HG02623 (cell line): ENCODE results near the gene GLDN.
A peak's percentile ranks its signal among the peaks of the same experiment; 100 is the strongest.

Source experiments
- ATAC-seq: cut with Tn5 transposase; IDR thresholded peaks from one replicate; pipeline ENCODE4 v1.9.1; 2021; ENCODE audit warnings: moderate library complexity; ENCODE audit not compliant: unreplicated experiment

GLDN gene

GRCh38 chr15:51322621-51323296 lies 18.7 kb upstream of the GLDN start:
- no peak for ATAC-seq

DNA sequence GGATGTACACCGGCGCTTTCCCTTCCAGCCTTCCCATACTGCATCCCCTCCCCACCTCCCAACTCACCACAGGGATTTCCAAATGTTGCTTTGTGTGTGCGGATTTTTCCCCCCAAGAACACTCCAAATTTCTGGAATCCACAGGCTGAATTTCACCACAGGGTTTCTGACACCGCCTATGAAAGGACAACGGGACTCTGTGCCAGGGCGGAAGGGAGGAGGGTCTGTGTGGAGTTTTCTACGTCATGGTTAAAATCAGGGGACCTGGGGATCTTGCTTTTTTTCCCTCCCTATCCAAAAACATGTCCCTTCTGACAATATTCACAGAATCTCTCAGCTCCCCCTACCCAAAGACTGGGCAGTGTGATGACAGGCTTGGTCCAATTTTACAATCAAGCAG lies 17.7 kb upstream of the GLDN start:
- ATAC-seq = no peak

DNA sequence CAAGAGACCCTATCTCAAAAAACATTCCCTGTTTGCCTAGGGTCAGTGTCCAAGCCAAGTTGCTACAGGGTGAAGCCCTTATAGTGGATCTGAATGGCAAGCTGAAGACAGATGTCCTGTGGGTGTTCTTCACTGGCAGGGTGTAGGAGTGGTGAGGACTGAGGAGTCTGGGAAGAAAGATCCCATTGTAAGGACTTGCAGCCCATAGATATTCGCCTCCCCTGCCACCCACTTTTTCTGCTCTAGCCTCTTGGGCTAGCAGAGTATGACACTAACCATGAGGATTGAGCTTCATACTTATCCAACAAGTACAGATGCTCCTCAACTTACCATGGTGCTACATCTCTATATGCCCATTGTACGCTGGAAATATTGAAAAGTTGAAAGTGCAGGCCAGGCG lies 16.3 kb upstream of the GLDN start:
- no peak for ATAC-seq

DNA sequence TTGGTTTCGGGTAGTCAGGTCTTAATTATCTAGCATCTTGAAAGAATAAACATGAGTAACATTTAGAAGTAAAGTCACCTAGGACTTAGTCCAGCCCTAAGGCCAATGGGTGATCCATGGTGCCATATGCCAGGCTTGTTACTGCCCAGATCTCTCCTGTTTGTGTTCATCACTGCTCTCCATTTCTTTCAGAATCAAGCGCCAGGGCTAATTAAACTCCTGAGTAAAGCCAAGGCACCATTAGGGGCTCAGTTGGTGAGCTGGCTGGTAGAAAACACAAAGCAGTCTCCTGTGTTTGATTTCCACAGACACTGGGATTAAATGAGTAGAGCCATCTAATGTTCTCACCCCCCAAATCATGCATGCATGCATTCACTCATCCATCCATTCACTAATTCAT lies 14.4 kb upstream of the GLDN start:
- no peak for ATAC-seq

DNA sequence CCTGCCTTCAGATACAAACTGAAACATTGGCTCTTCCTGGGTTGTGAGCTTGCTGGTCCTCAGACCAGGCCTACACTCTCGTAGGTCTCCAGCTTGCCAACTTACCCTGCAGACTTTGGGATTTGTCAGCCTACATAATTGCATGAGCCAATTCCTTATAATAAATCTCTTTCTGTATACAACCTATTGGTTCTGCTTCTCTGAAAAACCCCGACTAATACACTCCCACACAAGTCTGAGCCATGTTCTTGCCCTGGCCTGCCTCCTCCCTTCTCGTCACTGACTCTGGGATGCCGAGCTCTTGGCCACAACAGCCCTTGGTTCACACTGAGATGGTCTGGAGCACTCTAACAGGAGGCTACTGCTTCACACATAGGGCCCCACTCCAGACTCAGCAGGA lies 12.5 kb upstream of the GLDN start:
- ATAC-seq = no peak

- no peak for ATAC-seq
Measured at GRCh38 chr15:51331141-51331540, 10.3 kb upstream of the GLDN start.

GRCh38 chr15:51332206-51333147 lies 9.0 kb upstream of the GLDN start:
- ATAC-seq = no peak

GRCh38 chr15:51333571-51333970 lies 7.9 kb upstream of the GLDN start:
- ATAC-seq = no peak

GRCh38 chr15:51334011-51334451 lies 7.4 kb upstream of the GLDN start:
- ATAC-seq = no peak

GRCh38 chr15:51335087-51335486 lies 6.4 kb upstream of the GLDN start:
- no peak for ATAC-seq

- ATAC-seq = no peak
Measured at GRCh38 chr15:51335538-51336410, 5.7 kb upstream of the GLDN start.

GRCh38 chr15:51338496-51338895 lies 3.0 kb upstream of the GLDN start, which contains the start of gene CYP19A1:
CYP19A1 (minus strand) TSS chr15:51338596; CDS start chr15:51242912, 95,684 bp downstream.
- no peak for ATAC-seq

DNA sequence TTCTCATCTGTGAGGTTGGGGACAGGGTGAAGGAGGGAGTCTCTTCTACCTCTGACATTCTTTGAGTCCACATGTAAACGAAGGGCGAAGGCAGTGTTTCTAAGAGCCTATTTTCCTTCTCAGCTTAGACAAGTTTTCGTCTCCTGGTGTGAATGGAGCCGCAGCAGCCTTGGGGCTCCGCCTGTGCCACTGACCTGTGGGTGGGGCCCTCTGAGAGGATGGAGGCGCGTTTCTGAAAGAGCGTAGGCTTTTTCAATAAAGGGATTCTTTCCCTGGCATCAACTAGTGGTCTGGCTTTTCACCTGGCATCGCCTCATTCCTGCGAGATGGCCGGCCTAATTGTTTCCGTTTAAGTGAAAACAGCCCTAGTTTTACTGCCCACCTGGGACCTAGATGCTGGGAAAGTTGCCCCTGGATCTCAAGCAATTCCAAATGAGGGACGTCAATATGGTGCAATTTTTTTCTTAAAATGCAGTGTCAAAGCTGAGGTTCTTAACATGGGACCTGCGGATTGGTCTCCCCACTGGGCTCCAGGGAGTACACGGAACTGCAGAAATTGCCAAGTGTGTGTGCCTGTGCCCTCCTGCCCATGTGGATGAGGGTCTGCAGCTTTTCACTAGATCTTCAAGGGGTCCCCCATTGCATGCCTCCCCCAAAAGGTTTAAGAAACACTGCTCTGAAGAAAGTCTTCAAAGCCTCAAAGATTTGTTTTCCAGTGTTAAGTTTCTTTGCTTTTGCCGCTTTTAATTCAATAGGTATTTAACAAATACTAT lies 958 bp downstream of the GLDN start:
- no peak for ATAC-seq

DNA sequence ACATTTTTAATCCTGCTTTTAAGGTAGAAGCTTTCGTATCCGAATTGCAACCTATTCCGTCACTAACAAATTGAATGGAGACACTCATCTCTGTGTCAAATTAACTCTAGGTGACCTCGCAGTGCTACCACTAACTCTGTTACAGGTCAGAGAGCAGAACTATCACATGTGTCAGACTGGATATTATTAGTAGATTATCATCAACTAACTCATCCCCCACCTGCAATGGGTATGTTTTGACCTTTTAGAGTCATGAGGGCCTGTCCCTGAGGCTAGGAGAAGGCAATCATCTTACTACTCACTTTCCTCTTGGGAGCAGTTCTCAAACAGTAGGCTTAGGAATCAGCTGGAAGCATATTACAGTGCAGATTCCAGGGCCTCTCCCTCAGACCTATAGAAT lies 2.0 kb downstream of the GLDN start:
- no peak for ATAC-seq

DNA sequence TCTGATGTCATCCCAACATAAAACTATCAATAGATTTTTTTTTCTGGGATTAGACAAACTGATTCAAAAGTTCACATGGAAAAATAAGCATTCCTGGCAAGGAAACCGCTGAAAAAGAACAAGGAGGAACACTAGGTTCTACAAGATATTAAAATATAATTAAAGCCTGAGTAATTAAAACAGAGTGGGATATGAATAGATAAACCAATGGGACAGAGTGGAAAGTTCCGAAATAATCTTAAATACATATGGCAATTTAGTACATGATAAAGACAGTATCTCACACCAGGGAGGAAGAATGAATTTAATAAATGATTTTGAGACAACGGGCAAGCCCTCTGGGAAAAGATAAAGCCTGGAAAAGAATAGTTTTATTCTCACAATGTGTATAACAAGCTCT lies 4.7 kb downstream of the GLDN start:
- ATAC-seq = no peak

- peak; percentile 96 for ATAC-seq
Measured at GRCh38 chr15:51348688-51349087, 7.2 kb downstream of the GLDN start.

DNA sequence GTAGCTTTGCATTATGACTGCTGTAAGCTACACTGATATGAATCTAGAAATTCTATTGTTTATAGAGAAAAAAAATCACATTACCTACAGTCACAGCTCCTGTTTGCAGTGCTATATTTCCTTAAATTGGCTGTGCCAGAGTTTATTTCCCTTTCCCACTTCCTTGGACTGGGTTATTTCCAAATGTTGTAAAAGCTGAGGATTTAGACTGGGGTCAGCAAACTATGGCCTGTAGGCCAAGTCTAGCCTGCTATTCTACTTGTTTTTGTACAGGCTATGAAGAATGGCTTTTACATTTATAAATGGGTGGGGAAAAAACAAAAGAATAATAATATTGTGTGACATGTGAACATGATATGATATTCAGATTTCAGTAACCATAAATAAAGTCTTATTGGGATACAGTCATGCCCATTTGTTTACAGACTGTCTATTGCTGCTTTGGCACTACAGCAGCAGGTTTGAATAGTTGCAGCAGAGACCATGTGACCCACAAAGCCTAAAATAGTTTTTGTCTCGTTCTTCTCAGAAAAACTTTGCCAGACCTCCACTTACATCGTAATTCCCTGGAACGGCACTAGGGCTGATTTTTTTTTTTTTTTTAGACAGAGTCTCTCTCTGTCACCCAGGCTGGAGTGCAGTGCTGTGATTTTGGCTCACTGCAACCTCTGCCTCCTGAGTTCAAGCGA lies 7.8 kb downstream of the GLDN start:
- ATAC-seq = no peak

DNA sequence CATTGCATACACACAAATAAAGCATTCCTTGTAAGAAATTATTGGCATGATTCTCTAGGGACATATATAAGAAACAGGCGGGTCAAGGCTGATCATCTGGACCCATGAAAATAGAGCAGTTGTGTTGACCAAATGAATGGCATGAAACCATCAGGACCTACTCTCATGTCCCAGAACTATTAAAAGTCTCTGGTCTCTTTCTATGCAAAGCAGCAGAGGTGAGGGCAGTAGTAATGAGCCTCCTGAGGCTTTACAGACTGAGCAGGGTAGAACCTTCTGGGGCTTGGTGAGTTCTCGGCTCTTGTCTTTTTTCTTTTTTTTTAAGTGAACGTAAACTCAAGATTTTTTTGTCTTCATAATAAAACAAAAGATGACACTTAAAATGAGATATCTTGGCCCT lies 9.3 kb downstream of the GLDN start:
- no peak for ATAC-seq

- no peak for ATAC-seq
Measured at GRCh38 chr15:51353976-51354375, 12.5 kb downstream of the GLDN start.

DNA sequence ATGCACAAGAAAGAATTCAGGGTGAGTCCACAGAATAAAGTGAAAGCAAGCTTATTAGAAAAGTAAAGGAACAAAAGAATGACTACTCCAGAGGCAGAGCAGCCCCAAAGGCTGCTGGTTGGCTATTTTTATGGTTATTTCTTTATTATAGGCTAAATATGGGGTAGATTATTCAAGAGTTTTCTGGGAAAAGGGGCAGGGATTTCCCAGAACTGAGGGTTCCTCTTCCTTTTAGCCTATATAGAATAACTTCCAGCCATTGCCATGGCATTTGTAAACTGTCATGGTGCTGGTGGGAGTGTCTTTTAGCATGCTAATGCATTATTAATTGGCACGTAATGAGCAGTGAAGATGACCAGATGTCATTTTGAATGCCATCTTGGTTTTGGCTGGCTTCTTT lies 13.6 kb downstream of the GLDN start:
- no peak for ATAC-seq
